Measurements from ENCODE around the gene MAPK9. TPM values are rescaled to one million over a fixed set of nuclear protein-coding genes. Genes with fewer than 3 reads are reported as not detected.

Gene MAPK9
- total and polyA plus RNA-seq, 9 donors: 12.8 to 35.9 (median 28.8) TPM

- H3K4me1 ChIP-seq (ENCODE audit: insufficient read depth): no peaks in the 10 kb centered on the region
- TF ChIP-seq POLR2A (IDR thresholded peaks at IDR 0.05) (no peak), CTCF (IDR thresholded peaks at IDR 0.05) (no peak), EP300 (IDR thresholded peaks at IDR 0.05) (no peak)
Measured at GRCh38 chr5:180294913-180295555, 3.2 kb upstream of the MAPK9 start.

GRCh38 chr5:180294411-180294810, 2.5 kb upstream of the MAPK9 start:
- no peaks in the 10 kb centered on the region for H3K36me3 ChIP-seq
- H3K4me1 ChIP-seq (ENCODE audit: insufficient read depth): no peaks in the 10 kb centered on the region
- 81 to 89% (median 82%) methylated on average over 7 of the region's 7 CpGs for WGBS, 3 donors
- DNase-seq: no peak
- no peaks in the 10 kb centered on the region for H3K9me3 ChIP-seq
- no peak for TF ChIP-seq EP300 (IDR thresholded peaks at IDR 0.05)
- no peak for TF ChIP-seq POLR2A (IDR thresholded peaks at IDR 0.05)
- no peak for TF ChIP-seq CTCF (IDR thresholded peaks at IDR 0.05)
- H3K27me3 ChIP-seq: no peaks in the 10 kb centered on the region
- intact Hi-C loops (cut with DNase I): loop anchor here in 3 of 4 donors (2.0 to 10.0 kb wide), 5 partner anchors 33 to 178 kb away; partner anchors contain the start of gene GFPT2 (in 1 of the 3)
- H3K4me3 ChIP-seq: no peak overlapping the region
- no peak overlapping the region for H3K27ac ChIP-seq

More at GRCh38 chr5:180294913-180295555, 3.2 kb upstream of the MAPK9 start:
- 82 to 89% (median 83%) methylated on average over 10 of the region's 10 CpGs for WGBS, 3 donors
- DNase-seq: no peak
- intact Hi-C loops (cut with DNase I): loop anchor here in 3 of 4 donors (2.0 to 10.0 kb wide), 5 partner anchors 32 to 177 kb away; partner anchors contain the start of gene GFPT2 (in 1 of the 3)
- Histone ChIP-seq H3K27me3 (no peaks in the 10 kb centered on the region), H3K4me3 (no peak overlapping the region), H3K27ac (no peak overlapping the region), H3K36me3 (no peaks in the 10 kb centered on the region), H3K9me3 (no peaks in the 10 kb centered on the region)

GRCh38 chr5:180291234-180291940, 496 bp downstream of the MAPK9 start:
- H3K4me3 ChIP-seq: peak overlapping the region; percentile 62
- H3K27me3 ChIP-seq: no peaks in the 10 kb centered on the region
- no peaks in the 10 kb centered on the region for H3K9me3 ChIP-seq
- DNase-seq: peak in 3 of 5 donors; percentile 44 to 54 (median 51)
- 0 to 1% (median 0%) methylated on average over 29 to 68 of the region's 68 CpGs for WGBS, 3 donors
- H3K27ac ChIP-seq: peak overlapping the region in 1 of 2 donors; percentile 53
- intact Hi-C loops (cut with DNase I): loop anchor here in 3 of 4 donors (5.0 to 10.0 kb wide), 4 partner anchors 36 to 181 kb away; partner anchors contain the start of gene GFPT2 (in 1 of the 3)
- H3K36me3 ChIP-seq: no peaks in the 10 kb centered on the region
- no peaks in the 10 kb centered on the region for H3K4me1 ChIP-seq (ENCODE audit: insufficient read depth)
- TF ChIP-seq EP300 (IDR thresholded peaks at IDR 0.05) (no peak), CTCF (IDR thresholded peaks at IDR 0.05) (no peak), POLR2A (IDR thresholded peaks at IDR 0.05) (no peak)

GRCh38 chr5:180290568-180291233, 1.2 kb downstream of the MAPK9 start:
- H3K4me1 ChIP-seq (ENCODE audit: insufficient read depth): no peaks in the 10 kb centered on the region
- no peak overlapping the region for H3K27ac ChIP-seq
- no peaks in the 10 kb centered on the region for H3K36me3 ChIP-seq
- DNase-seq: no peak
- peak overlapping the region; percentile 62 for H3K4me3 ChIP-seq
- no peaks in the 10 kb centered on the region for H3K27me3 ChIP-seq
- intact Hi-C loops (cut with DNase I): loop anchor here in 3 of 4 donors (5.0 to 10.0 kb wide), 4 partner anchors 37 to 182 kb away; partner anchors contain the start of gene GFPT2 (in 1 of the 3)
- no peak for TF ChIP-seq EP300 (IDR thresholded peaks at IDR 0.05)
- no peak for TF ChIP-seq CTCF (IDR thresholded peaks at IDR 0.05)
- no peak for TF ChIP-seq POLR2A (IDR thresholded peaks at IDR 0.05)
- 8 to 14% (median 8%) methylated on average over 13 of the region's 13 CpGs for WGBS, 3 donors
- no peaks in the 10 kb centered on the region for H3K9me3 ChIP-seq

All from ovary (tissue), 9 donors.